T-helper 1 cell treated with Interleukin-12 subunit alpha and Interleukin-12 subunit beta and Interleukin-4 antibody, amounts not matched to agents 30 ng/mL and 1 ng/mL, for 36 hours (primary cell): Measurements from ENCODE around the gene CFAP99. TPM values are rescaled to one million over a fixed set of nuclear protein-coding genes. Genes with fewer than 3 reads are reported as not detected.
"Not testable (repeated sequence)": the region's sequence is repeated elsewhere in the genome, so short reads cannot be mapped to it uniquely, and the experiment has no call there.

Source experiments
- intact Hi-C: fragments of 100-400 bp; cut with micrococcal nuclease; formaldehyde crosslinking; loops from one replicate; pipeline ENCODE4 v1.15.1; 2024
- total RNA-seq: library from RNA; stranded (reverse); gene quantifications from 2 replicates; pipeline ENCODE4 v1.2.3, GENCODE V29; 2022

CFAP99 gene
- total RNA-seq, result not detected in 2 replicates

DNA sequence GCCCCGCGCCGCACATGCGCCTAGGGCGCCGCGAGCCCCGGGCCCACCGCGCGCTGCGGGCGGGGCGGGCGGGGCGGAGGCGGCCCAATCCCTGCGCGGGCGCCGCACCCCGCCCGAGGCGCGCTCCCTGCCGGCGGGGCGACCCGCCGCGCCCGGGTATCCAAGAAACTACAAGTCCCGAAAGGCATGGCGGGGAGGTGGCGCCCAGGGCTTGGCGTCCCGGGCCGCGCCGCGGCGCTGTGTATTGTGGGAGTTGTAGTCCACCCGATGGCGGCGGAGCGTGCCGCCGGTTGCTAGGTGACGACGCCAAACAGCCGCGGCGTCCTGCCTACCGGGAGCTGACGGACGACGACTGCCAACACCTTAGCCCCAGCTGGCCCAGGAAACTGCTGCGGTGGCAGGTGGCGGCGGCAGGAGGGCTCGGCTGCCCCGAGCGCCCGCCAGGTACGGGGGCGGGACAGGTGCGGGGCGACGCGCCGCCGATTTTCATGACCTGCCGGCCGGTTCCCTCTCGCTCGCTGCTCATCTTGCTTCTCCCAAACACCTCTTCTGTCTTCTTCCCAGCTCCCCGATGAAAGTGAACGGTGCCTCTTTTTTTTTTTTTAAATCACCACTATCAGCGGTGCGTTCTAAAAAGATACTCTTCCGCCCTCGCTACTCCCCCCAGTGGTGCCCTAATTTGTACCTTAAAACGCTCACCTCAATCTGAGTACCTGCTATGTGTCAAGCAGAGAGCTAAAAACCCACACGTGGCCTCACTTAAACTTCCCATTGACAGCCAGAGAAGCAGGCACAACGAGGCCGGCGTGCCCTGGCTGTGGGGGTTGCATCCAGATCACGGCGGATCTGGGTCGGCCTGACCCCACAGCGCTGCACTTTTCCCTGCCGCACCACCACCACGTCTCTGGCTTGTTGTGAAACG, at the start of gene CFAP99:
CFAP99 (plus strand) TSS at position 306 of the 922 bp plus-strand sequence.
- intact Hi-C loops, result loop anchor here (1.0 to 10.0 kb wide), 16 partner anchors 50 to 1154 kb away; partner anchors contain the start of genes FAM193A, FAM53A, GRK4 and HAUS3

- intact Hi-C loops, result no loop called here
These were observed 48.0 kb upstream of the CFAP99 start for GRCh38 chr4:2370597-2371320.

DNA sequence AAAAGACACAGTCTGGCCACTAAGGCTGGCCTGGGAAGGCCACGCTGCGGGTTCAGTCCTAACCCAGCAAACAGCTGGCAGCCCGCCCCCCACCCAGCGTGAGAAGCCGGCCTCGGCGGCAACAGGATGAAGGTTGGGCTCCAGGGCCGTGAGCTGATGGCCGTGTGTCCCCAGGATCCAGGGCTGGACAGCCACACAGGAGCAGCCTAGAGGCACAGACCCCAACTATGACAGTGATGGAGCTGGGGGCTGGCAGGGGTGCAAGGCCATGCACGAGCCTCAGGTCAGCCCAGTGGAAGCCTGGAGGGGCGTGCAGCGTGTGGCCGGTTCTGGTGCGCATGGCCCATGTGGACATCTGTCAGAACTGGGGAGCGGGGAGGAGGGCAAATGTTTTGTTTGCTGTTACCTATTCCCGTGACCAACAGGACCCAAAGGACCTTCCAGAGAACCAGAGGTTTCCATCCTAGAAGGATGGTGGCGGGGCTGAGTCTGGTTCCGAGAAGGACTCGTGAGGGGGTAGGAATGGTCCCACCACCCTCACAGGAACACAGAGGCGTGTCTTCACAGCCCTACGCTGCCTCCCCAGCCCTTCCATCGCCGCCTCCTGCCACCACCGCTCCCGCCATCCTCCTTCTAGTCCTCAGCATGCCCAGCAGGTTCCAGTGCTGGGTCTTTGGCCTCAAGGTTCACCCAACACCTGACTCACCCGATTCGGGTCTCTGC, 46.8 kb upstream of the CFAP99 start:
- intact Hi-C loops, result no loop called here

GRCh38 chr4:2372488-2373030, 46.2 kb upstream of the CFAP99 start:
- intact Hi-C loops, result no loop called here

DNA sequence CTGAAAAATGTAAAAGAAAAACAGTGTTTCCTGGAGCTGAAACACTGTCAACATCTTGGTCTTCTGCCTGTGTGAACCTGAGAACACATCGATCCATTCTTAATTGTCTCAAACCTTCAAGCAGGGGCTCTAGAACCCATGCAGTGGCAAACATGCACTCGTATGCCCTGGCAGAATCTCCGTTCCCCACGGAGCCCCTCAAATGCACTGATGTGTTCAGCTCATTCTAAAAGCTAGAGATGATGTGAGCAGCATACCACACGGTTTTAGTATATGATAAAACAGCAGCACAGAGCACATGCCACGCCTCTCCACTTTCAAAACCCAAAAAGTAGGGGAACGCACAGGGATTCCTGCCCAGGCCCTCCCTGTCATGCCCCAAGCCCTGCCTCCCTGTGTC, 45.2 kb upstream of the CFAP99 start:
- intact Hi-C loops, result no loop called here

GRCh38 chr4:2375427-2375826, 43.3 kb upstream of the CFAP99 start:
- intact Hi-C loops, result no loop called here

DNA sequence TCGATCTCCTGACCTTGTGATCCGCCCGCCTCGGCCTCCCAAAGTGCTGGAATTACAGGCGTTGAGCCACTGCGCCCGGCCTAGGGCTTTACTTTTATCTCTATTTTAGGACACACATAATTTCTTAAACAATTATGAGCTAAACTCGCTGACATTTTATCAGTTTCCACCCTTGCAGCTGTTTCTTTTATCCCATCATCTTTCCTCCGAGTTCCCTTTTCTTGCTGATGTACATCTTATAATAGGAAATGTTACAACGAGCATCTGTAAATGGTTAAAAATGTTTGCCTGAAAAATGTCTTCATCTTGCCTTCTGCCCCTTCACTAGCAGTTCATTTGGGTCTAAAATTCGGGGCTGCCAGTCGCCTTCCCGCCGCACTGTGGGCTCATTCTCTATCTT, 41.5 kb upstream of the CFAP99 start:
- intact Hi-C loops, result no loop called here

GRCh38 chr4:2378401-2378800, 40.4 kb upstream of the CFAP99 start:
- intact Hi-C loops, result no loop called here

DNA sequence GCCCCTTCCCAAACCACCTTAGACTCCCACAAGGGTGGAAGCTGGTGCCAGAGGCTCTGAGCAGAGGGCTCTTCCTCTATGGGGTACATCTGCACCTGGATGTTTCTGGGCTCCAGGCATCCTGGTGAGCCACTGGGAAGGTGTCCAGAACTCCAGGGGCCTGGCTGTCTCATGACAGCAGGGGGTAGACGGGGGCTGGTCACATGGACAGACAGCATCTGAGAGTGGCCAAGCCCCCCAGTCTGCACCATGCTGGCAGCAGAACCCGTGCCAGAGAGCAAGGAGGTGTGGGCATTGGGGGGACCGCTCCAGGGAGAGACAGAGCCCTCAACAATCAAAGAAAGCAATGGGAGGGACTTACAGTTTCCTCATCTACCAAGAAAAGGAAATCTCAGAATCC, 39.9 kb upstream of the CFAP99 start:
- intact Hi-C loops, result no loop called here

- intact Hi-C loops, result not testable (repeated sequence)
These were observed 38.2 kb upstream of the CFAP99 start for GRCh38 chr4:2380589-2380988.

- intact Hi-C loops, result not testable (repeated sequence)
These were observed 36.0 kb upstream of the CFAP99 start for GRCh38 chr4:2382769-2383202.

- intact Hi-C loops, result not testable (repeated sequence)
These were observed 35.5 kb upstream of the CFAP99 start for GRCh38 chr4:2383220-2383631.

GRCh38 chr4:2383760-2384159, 35.0 kb upstream of the CFAP99 start:
- intact Hi-C loops, result no loop called here

DNA sequence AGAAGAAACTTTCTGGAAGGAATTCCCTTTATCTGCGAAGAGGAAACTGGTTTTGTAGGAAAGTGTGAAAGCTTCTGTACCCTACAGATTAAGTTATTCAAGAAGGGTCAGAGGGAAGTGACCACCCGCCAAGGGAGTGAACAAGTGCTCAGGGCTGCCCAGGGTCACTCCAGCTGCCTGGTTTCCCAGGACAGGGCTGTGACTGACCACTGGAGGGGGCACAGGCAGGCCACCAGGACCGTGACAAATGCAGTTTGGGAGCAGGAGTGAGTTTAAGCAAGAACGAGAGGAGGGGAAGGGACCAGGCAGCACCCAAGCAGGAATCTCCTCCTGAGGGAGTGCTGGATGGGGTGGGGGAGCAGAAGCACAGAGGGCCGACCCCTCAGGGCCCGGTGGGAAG, 34.5 kb upstream of the CFAP99 start:
- intact Hi-C loops, result no loop called here

DNA sequence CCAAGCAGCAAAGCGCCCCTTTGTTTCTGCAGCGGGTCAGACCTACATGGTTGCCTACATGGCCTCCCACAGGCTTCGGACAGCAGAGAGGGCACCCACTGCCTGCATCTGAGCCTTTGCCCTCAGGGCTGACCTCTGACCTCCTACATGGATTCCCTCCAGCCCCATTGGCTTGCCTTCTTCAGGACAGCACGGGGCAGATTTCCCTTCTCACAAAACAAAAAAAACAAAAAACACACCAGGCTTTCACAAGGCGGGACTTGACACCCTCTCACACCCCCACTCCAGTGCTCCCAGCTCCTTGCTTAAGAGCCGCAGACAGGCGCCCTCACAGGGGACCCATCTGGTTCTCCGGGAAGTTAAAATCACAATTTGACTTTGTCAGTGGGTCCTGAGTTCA, 33.2 kb upstream of the CFAP99 start:
- intact Hi-C loops, result no loop called here

DNA sequence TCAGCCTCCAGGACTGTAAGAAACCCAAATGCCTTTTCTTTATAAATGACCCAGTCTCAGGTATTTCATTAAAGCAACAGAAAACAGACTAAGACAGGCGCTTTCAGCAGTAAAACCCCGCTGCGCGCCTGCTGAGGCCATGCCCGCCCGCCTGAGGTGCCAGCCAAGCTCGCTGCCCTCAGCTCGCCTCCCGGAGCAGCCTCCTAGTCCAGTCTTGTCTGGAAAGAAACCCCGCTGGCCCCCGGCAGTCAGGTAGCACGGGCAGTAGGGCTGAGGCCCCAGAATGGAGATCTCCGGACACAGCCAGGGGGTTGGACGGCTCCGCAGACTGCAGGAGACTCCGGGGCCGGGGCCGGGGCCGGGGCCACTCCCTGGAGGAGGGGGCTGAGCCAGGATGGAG, 32.0 kb upstream of the CFAP99 start:
- intact Hi-C loops, result no loop called here

DNA sequence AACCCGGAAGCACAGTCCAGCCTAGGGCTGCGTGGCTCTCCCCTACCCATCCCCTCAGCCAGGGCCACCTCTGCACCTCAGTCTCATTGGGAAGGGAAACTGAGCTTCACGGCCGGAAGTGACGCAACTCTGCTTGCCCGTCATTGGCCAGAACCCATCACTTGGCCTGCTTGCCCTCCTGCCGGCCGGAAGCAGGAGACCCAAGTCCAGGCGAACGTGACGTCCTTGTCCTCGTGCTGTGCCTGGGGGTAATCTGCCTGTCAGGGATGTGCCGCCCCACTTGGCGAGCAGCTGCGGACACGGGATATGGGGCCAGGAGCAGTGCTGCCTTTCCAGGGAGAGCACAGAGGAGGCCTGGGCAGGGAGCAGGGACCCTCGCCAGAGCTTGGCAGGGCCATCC, 31.5 kb upstream of the CFAP99 start:
- intact Hi-C loops, result no loop called here

DNA sequence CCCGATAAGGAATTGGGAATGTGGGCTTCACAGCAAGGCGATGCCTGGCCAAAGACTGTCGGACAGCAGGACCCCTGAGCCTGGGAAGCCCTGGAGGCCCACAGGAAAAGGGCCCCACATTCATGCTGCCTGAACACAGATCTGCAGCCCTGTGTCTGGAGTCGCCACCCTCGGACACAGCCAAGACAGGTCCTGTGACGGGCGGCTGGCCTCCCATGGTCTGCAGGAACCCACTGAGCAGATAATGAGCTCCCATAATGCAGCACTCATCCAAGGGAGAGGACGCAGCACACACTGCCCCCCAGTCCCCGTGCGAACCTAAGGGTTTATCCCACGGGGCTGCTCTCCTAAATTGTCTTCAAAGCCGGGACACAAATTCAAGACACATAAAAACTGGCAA, 30.9 kb upstream of the CFAP99 start:
- intact Hi-C loops, result no loop called here

GRCh38 chr4:2388429-2389182, 30.1 kb upstream of the CFAP99 start:
- intact Hi-C loops, result no loop called here

DNA sequence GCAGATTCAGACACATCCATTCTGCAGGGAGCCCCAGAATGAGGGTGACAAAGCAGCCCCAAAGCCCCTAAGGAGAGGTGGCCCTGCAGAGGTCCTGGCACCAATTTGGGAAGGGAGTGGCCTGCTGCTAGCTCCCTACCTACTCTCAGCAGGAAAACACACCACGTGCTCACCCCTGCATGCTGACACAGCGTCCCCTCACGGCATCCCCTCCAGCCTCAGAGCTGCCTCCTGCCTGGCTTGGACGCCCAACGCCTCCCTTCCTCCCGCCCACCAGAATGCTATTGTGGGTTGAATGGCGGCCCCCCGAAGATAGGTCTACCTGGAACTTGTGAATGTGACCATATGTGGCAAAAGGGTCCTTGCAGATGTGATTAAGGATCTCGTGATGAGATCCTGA, 29.1 kb upstream of the CFAP99 start:
- intact Hi-C loops, result no loop called here

DNA sequence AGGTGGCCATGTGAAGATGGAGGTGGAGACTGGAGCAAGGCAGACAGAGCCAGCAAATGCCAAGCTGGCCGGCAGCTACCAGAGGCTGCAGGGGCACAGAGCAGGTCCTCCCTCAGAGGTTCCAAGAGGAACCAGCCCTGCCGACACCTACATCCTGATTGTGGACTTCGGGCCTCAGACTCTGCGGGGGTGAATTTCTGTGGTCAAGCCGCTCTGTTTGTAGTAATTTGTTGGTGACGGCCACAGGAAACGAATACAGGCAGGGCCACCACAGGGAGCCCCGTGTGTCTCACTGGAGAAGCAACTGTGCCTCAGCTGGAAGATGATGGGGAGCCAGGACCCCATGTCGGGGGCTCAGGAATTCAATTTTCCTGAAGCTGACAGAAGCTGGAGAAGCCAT, 28.6 kb upstream of the CFAP99 start:
- intact Hi-C loops, result no loop called here
